Common myeloid progenitor, CD34-positive (primary cell): Measurements from ENCODE around the gene FOXL2.

Source experiments
- CTCF ChIA-PET: fragments of 350-600 bp; sonication (Branson Sonifier 250); formaldehyde crosslinking; loops from one replicate; lab custom pipeline; 2021; ENCODE audit warnings: antibody characterized with exemption; lab: Charles Lee
- POLR2A ChIA-PET: fragments of 350-600 bp; sonication (Branson Sonifier 250); formaldehyde crosslinking; loops from one replicate; lab custom pipeline; 2021; ENCODE audit warnings: antibody characterized with exemption; lab: Charles Lee
- DNase-seq, 3 donors: peaks; one replicate each; pipeline versions ENCODE4 v3.0.0 to v3.0.0-alpha.2; 2013
- H3K27ac ChIP-seq, 2 experiments: 1 replicate in 1 of 2; 2 replicates in 1 of 2; pipeline ENCODE4 v1.7.0; 2013; ENCODE audit warnings: inconsistent platforms in 2 of 2, low read length in 2 of 2, mild to moderate bottlenecking in 2 of 2, low read depth in 1 of 2, moderate library complexity in 1 of 2; ENCODE audit not compliant: severe bottlenecking in 2 of 2, insufficient read depth in 1 of 2, poor library complexity in 1 of 2
- H3K27me3 ChIP-seq, 5 experiments: replicated peaks in 2 of 5; 1 replicate in 3 of 5; 2 replicates in 2 of 5; pipeline versions ENCODE4 v1.6.1 to v1.7.0; 2013; ENCODE audit warnings: low read length in 4 of 5, mild to moderate bottlenecking in 2 of 5, moderate library complexity in 2 of 5, inconsistent platforms in 1 of 5; ENCODE audit not compliant: insufficient read depth in 5 of 5, control insufficient read depth in 4 of 5
- H3K36me3 ChIP-seq, 4 experiments: 1 replicate in 2 of 4; 2 replicates in 2 of 4; pipeline versions ENCODE4 v1.6.1 to v1.7.0; 2013; ENCODE audit warnings: low read length in 3 of 4, control low read depth in 1 of 4, mild to moderate bottlenecking in 1 of 4; ENCODE audit not compliant: control insufficient read depth in 4 of 4, insufficient read depth in 4 of 4
- H3K4me1 ChIP-seq, 4 experiments: 1 replicate in 3 of 4; 2 replicates in 1 of 4; pipeline versions ENCODE4 v1.6.1 to v1.7.1; 2013; ENCODE audit warnings: low read length in 3 of 4, mild to moderate bottlenecking in 3 of 4, control low read depth in 1 of 4, inconsistent platforms in 1 of 4, moderate library complexity in 1 of 4; ENCODE audit not compliant: control insufficient read depth in 4 of 4, insufficient read depth in 4 of 4; ENCODE audit errors: control extremely low read depth in 1 of 4
- H3K4me3 ChIP-seq, 7 experiments: 1 replicate in 4 of 7; 2 replicates in 3 of 7; pipeline versions ENCODE4 v1.5.1 to v1.7.0; 2013; ENCODE audit warnings: mild to moderate bottlenecking in 7 of 7, low read length in 6 of 7, moderate library complexity in 6 of 7, inconsistent platforms in 2 of 7, low read depth in 2 of 7, control low read depth in 1 of 7; ENCODE audit not compliant: insufficient read depth in 4 of 7, control insufficient read depth in 1 of 7; ENCODE audit errors: extremely low read depth in 1 of 7
- H3K9me3 ChIP-seq, 5 experiments: 1 replicate in 4 of 5; 2 replicates in 1 of 5; pipeline versions ENCODE4 v1.6.1 to v1.7.1; 2013; ENCODE audit warnings: low read length in 4 of 5, mild to moderate bottlenecking in 2 of 5, inconsistent platforms in 1 of 5, low read depth in 1 of 5, moderate library complexity in 1 of 5; ENCODE audit not compliant: control insufficient read depth in 4 of 5, insufficient read depth in 2 of 5; ENCODE audit errors: control extremely low read depth in 1 of 5
- WGBS: methylation state at CpG from one replicate; pipeline ENCODE4 v1.1.5; 2013; ENCODE audit not compliant: insufficient coverage; 5-methylcytosine and 5-hydroxymethylcytosine counted together

FOXL2 gene

GRCh38 chr3:138948371-138949001, 1.5 kb upstream of the FOXL2 start:
- peak in 1 of 3 donors; percentile 14 for DNase-seq
- ChIA-PET CTCF (interaction anchor here (0.6 to 4.8 kb wide), 9 partner anchors 11 to 531 kb away, joined by 3 to 20 read pairs (median 4); no protein-coding TSS in a partner anchor), POLR2A (no interaction called here)
- Histone ChIP-seq H3K4me1 (peaks cover 0 to 47% (median 38%) of the 10 kb centered on the region in 4 experiments), H3K27ac (no peak overlapping the region), H3K36me3 (no peaks in the 10 kb centered on the region), H3K4me3 (no peak overlapping the region), H3K9me3 (no peaks in the 10 kb centered on the region), H3K27me3 (peaks cover 21 to 93% (median 59%) of the 10 kb centered on the region in 5 experiments)
- WGBS = 54% methylated on average over 3 of the region's 3 CpGs

- ChIA-PET CTCF (interaction anchor here (0.5 to 4.8 kb wide), 11 partner anchors 11 to 513 kb away, joined by 3 to 20 read pairs (median 4); partner anchors contain the start of gene ESYT3), POLR2A (interaction anchor here (0.6 kb wide), 1 partner anchor 116 kb away, joined by 3 read pairs; no protein-coding TSS in a partner anchor)
- H3K27ac ChIP-seq = no peak overlapping the region
- peaks cover 23 to 98% (median 66%) of the 10 kb centered on the region in 5 experiments for H3K27me3 ChIP-seq
- no peaks in the 10 kb centered on the region for H3K9me3 ChIP-seq
- DNase-seq = no peak
- WGBS = 19% methylated on average over 9 of the region's 21 CpGs
- peaks cover 0 to 47% (median 38%) of the 10 kb centered on the region in 4 experiments for H3K4me1 ChIP-seq
- H3K4me3 ChIP-seq = peak overlapping the region in 6 of 7 experiments; percentile 15 to 67 (median 46)
- no peaks in the 10 kb centered on the region for H3K36me3 ChIP-seq
Observed at GRCh38 chr3:138947495-138948121, 671 bp upstream of the FOXL2 start.

DNA sequence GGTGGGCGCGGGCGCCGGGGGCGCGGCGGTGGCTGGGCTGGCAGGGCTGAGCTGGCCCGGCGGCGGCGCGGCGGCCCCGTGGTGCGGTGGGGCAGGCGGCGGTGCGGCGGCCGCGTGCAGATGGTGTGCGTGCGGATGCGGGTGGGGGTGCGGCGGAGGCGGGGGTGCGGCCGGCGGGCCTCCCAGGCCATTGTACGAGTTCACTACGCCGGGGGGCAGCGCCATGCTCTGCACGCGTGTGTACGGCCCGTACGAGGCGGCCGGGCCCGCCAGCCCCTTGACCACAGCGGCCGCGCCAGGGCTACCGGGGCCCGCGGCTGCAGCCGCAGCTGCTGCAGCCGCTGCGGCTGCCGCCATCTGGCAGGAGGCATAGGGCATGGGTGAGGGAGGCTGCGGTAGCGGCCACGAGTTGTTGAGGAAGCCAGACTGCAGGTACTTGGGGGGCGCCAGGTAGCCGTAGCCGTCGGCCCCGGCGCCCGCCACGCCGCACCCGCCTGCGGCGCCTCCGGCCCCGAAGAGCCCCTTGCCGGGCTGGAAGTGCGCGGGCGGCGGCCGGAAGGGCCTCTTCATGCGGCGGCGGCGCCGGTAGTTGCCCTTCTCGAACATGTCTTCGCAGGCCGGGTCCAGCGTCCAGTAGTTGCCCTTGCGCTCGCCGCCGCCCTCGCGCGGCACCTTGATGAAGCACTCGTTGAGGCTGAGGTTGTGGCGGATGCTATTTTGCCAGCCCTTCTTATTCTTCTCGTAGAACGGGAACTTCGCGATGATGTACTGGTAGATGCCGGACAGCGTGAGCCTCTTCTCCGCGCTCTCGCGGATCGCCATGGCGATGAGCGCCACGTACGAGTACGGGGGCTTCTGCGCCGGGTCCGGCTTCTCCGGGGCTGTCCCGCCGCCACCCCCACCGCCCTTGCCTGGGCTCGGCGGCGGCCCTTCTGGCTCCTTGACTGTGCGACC, 951 bp downstream of the FOXL2 start:
- DNase-seq = peak; percentile 52 to 74 (median 67)
- ChIA-PET POLR2A (interaction anchor here (0.7 kb wide), 1 partner anchor 345 kb away, joined by 4 read pairs; no protein-coding TSS in a partner anchor), CTCF (interaction anchor here (1.0 to 2.6 kb wide), 6 partner anchors 10 to 512 kb away, joined by 3 to 12 read pairs (median 6); partner anchors contain the start of gene ESYT3)
- peak overlapping the region in 1 of 2 experiments; percentile 5 for H3K27ac ChIP-seq
- peaks cover 19 to 99% (median 73%) of the 10 kb centered on the region in 5 experiments for H3K27me3 ChIP-seq
- H3K4me3 ChIP-seq = peak overlapping the region; percentile 20 to 67 (median 38)
- no peaks in the 10 kb centered on the region for H3K9me3 ChIP-seq
- WGBS = under 1% methylated on average over 90 of the region's 120 CpGs
- H3K36me3 ChIP-seq = no peaks in the 10 kb centered on the region
- H3K4me1 ChIP-seq = peaks cover 0 to 47% (median 38%) of the 10 kb centered on the region in 4 experiments

DNA sequence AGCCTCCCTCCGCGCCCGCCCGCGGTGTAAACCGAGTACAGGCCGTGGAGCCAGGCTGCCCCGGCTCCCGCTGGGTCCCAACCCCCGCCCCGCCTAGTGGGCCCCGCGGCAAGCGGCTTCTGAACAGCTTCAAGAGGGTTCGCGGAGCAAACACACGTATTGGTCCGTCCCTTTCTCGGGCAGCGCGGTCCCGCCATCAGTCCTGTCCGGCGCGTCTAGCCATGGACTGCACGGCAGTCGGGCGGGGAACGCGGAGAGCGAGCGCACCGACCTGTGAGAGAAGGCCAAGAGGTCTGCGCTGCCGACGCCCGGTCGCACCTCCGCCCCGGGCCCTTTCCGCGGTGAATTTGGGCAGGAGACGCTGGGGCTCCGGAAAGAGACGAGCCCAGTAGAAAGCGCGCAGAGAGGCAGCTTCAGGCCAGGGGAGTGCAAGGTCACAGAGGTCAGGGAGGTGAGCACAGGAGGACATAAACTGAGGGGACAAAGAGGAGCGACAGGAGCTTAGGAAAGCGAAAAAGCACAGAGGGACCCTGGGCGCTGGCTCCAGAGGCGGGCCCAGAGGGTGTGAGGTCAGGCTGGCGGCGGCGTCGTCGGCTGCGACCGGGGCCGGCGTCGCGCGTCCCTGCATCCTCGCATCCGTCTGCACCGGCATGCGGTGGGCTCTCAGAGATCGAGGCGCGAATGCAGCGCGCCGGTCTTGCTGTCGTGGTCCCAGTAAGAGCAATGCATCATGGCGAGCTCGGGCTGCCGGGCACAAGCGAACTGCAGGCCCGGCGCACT, 1.8 kb downstream of the FOXL2 start:
- H3K27me3 ChIP-seq = peaks cover 12 to 99% (median 74%) of the 10 kb centered on the region in 5 experiments

DNA sequence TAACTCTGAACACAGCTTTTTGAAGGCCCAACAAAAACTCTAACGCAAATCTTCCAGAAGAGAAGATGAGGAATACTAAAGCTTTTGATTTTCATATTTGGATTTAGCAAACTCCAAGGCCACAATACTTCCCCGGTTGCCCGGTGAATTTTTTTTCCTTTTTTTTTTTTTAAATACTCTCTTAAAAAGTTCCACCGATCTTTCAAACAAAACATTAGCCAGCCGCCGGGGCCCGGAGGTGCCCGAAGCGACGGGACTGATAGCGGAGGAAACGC, 2.3 kb downstream of the FOXL2 start:
- no peaks in the 10 kb centered on the region for H3K36me3 ChIP-seq
- peaks cover 12 to 99% (median 76%) of the 10 kb centered on the region in 5 experiments for H3K27me3 ChIP-seq
- H3K4me1 ChIP-seq = peaks cover 0 to 42% (median 35%) of the 10 kb centered on the region in 4 experiments
- H3K4me3 ChIP-seq = peak overlapping the region in 3 of 7 experiments; percentile 48 to 51 (median 48)
- WGBS = 0% methylated on average over 7 of the region's 12 CpGs
- ChIA-PET CTCF (interaction anchor here (0.6 to 1.6 kb wide), 4 partner anchors 9 to 399 kb away, joined by 3 to 7 read pairs (median 4); partner anchors contain the start of gene MRPS22), POLR2A (no interaction called here)
- H3K27ac ChIP-seq = peak overlapping the region in 1 of 2 experiments; percentile 68
- H3K9me3 ChIP-seq = no peaks in the 10 kb centered on the region
- peak in 1 of 3 donors; percentile 44 for DNase-seq

More for the DNA sequence above, 1.8 kb downstream of the FOXL2 start:
- H3K9me3 ChIP-seq = no peaks in the 10 kb centered on the region
- H3K27ac ChIP-seq = no peak overlapping the region
- peaks cover 0 to 42% (median 35%) of the 10 kb centered on the region in 4 experiments for H3K4me1 ChIP-seq
- WGBS = 2% methylated on average over 76 of the region's 80 CpGs
- ChIA-PET CTCF (interaction anchor here (0.6 to 1.6 kb wide), 5 partner anchors 9 to 82 kb away, joined by 3 to 7 read pairs (median 4); no protein-coding TSS in a partner anchor), POLR2A (interaction anchor here (0.7 kb wide), 1 partner anchor 344 kb away, joined by 4 read pairs; no protein-coding TSS in a partner anchor)
- peak overlapping the region in 3 of 7 experiments; percentile 48 to 51 (median 48) for H3K4me3 ChIP-seq
- H3K36me3 ChIP-seq = no peaks in the 10 kb centered on the region
- peak in 2 of 3 donors; percentile 61 to 70 for DNase-seq
